WTC11 (cell line): Measurements from ENCODE around the gene CSAG3.
"Not testable (repeated sequence)": the region's sequence is repeated elsewhere in the genome, so short reads cannot be mapped to it uniquely, and the experiment has no call there.

Experiments used
- ETV6 ChIP-seq: sonication (generic); formaldehyde crosslinking; IDR thresholded peaks from 2 replicates; pipeline ENCODE4 v1.8.1; 2022; ENCODE audit warnings: mild to moderate bottlenecking, missing genetic modification reagents
- SMAD3 ChIP-seq: sonication (generic); formaldehyde crosslinking; IDR thresholded peaks from 2 replicates; pipeline ENCODE4 v1.8.0; 2022; ENCODE audit warnings: missing genetic modification reagents, mild to moderate bottlenecking, borderline replicate concordance
- USF1 ChIP-seq: sonication (generic); formaldehyde crosslinking; IDR thresholded peaks from 2 replicates; pipeline ENCODE4 v1.8.0; 2022; ENCODE audit warnings: mild to moderate bottlenecking, missing genetic modification reagents
- TF ChIP-seq, protein P1 (sequence below): fragments of 200-600 bp; IDR thresholded peaks from 2 replicates; pipeline ENCODE4 v1.8.0; 2022; ENCODE audit warnings: antibody characterized with exemption

- TF ChIP-seq, protein P1, sequence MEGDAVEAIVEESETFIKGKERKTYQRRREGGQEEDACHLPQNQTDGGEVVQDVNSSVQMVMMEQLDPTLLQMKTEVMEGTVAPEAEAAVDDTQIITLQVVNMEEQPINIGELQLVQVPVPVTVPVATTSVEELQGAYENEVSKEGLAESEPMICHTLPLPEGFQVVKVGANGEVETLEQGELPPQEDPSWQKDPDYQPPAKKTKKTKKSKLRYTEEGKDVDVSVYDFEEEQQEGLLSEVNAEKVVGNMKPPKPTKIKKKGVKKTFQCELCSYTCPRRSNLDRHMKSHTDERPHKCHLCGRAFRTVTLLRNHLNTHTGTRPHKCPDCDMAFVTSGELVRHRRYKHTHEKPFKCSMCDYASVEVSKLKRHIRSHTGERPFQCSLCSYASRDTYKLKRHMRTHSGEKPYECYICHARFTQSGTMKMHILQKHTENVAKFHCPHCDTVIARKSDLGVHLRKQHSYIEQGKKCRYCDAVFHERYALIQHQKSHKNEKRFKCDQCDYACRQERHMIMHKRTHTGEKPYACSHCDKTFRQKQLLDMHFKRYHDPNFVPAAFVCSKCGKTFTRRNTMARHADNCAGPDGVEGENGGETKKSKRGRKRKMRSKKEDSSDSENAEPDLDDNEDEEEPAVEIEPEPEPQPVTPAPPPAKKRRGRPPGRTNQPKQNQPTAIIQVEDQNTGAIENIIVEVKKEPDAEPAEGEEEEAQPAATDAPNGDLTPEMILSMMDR, result not testable (repeated sequence)
- not testable (repeated sequence) for TF ChIP-seq ETV6 (CRISPR knock-in tag); USF1; SMAD3
Measured at GRCh38 chrX:152787062-152787461, 28.0 kb downstream of the CSAG3 start.
